Mucosa of gallbladder (tissue), 1 donor: Measurements from ENCODE around the gene RAD21L1. TPM values are rescaled to one million over a fixed set of nuclear protein-coding genes. Genes with fewer than 3 reads are reported as not detected.
"Not testable (repeated sequence)": the region's sequence is repeated elsewhere in the genome, so short reads cannot be mapped to it uniquely, and the experiment has no call there.

Source experiments
- DNase-seq: peaks from one replicate; pipeline ENCODE4 v3.0.0-alpha.2; 2020; ENCODE audit warnings: low spot score
- total RNA-seq: library from RNA; stranded (reverse); gene quantifications from one replicate; pipeline ENCODE4 v1.2.1, GENCODE V29; 2021
- donor health status: DM: no; HTN: no; CAD: no.

Gene RAD21L1
- total RNA-seq, 1 donor from 2014 or later, result not detected

GRCh38 chr20:1199964-1200363 is 25.9 kb upstream of the RAD21L1 start:
- DNase-seq, result no peak

DNA sequence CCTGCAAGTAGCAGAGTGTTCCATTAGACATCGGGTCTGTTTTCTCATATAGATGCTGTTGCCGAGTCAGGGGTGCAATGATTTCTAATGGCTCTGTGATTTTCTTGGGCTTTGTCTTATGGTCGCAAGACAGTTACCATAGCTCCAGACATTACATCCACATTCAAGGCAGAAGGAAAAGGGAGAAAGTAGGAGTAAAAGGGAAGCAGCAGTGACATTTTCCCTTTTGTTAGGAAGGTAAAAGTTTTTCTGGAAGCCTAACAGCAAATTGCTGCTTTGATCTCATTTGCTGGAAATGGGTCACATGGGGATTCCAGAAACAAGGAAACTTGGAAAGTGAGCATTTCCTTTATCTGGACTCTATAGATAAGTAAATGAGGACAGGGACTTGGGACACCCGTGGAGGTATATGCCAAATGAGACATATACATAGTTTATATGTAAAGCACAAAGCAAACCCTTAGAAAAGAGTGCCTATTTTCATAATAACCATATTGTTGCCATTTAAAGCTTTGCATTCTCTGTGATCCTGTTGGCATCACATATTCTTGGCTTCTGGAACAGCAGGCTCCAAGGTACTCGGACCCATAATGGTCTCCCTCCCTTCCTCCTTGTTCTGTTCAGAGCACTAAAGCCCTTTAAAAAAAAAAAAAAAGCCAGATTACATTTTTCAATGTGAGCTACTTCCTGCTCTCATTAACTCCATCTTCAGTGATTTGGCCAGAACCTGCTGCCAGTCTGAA is 22.9 kb upstream of the RAD21L1 start, which contains the start of gene C20orf202:
Gene C20orf202 (plus strand): TSS at position 693 of the 743 bp plus-strand sequence. CDS start 132 bp downstream, outside the sequence.
- DNase-seq, result no peak

DNA sequence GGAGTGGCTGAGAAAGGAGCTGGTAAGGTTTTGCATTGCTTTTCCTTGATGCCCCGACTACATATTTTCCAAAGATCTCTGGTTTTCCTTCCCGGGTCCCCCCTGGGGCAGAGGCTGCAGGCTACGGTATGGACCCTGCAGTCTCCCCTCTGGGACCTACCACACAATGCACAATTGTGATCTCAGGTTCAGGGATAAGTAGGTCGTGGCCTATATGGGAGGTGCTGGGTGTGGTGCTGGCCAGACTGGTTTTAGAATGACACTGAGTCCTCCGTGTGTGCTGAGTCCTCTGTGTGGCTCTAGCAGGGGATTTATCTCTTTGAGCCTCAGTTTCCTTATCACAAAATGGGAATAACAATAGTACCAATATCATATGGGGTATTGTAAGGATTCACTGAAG is 22.2 kb upstream of the RAD21L1 start:
- no peak for DNase-seq

- DNase-seq, result no peak
Observed at GRCh38 chr20:1204113-1204512, 21.7 kb upstream of the RAD21L1 start.

DNA sequence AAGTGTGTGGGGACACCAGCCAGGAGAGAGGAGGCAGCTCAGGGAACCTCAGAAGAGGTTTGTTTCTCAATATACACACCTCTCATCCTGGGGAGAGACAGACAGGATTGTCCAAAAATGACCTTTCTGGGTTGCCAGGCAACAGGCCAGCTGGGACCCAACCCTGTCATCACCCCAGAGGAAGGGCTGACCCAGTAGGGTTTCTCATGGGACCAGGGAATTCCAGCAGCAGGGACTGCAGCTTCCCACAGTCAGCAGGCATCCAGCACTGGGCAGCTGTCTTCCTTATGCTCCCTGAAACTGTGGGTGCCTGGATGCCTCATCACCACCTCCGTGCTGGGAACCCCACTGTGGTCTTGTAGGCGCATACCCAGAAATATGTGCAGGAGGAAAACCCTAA is 21.3 kb upstream of the RAD21L1 start:
- no peak for DNase-seq

DNA sequence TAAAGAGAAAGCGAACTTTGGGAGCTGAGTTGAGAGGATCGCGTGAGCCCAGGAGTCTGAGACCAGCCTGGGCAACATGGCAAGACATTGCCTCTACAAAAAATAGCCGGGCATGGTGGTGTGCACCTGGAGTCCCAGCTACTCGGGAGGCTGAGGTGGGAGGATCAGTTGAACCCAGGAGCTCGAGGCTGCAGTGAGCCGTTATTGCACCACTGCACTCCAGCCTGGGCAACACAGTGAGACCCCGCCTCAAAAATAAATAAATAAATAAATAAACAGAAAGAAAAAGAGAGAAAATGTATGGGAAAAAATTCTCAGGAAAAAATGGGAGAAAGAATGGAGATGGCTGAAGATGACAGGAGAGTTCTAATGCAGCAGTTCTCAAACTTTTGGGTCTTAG is 20.0 kb upstream of the RAD21L1 start:
- DNase-seq, result no peak

DNA sequence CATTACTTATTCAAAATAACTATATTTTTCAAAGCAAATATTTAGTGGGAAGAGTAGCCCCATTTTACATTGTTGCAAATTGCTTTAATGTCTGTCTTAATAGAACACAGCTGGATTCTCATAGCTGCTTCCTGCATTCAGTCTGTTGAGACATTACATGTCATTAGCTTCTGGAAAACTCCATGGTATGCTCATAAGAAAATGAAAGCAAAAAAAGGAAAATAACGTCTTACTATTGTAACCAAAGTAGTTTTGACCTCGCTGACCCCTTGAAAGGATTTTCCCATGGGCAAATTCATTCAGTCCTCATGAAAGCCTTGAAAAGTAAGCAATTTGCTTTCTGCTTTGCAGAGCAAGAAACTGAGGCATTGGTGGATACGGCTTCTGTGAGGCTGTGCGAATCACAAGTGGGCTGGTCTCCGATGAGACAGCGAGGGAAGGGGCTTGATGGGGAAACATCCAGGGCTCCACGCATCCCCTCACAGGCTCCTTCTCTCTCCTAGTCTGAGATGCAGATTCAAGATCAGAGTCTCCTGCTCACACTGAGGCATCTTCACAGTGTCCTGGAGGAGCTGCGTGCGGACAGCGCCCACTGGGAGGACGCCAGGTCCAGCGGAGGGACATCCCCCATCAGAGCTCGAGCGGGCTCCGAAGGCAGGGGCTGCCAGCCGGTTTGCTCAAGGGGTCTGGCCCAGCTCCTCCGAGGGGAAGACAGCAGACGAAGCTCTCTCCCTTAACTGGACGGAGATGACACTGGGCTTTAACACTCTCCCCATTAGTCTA is 19.3 kb upstream of the RAD21L1 start:
- no peak for DNase-seq

DNA sequence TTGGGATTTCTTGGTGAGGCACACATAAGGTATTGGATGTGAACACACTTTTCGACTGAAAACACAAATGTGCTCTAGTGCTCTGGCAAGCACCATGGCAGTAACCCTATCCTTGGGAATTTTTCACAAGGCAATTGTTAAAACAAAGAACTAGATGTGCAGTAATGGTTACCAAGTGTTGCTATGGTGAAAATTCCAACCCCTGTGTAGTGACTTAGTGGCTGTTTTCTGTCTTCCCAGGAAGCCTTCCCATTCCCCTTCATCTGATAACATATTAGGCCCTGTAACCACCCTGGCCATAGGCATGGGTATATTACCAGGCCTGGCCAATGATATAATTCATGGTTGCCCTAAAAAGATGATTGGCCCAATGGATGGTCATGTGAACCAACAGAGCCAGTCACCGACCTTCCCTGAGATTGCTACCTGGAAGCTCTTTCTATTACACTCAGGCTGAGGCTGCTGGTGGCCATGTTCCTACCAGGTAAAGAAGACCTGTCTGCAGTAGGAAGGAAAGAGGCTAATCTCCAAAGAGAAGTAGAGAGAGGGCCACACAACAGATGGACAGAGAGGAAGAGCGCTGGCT is 18.5 kb upstream of the RAD21L1 start:
- no peak for DNase-seq

DNA sequence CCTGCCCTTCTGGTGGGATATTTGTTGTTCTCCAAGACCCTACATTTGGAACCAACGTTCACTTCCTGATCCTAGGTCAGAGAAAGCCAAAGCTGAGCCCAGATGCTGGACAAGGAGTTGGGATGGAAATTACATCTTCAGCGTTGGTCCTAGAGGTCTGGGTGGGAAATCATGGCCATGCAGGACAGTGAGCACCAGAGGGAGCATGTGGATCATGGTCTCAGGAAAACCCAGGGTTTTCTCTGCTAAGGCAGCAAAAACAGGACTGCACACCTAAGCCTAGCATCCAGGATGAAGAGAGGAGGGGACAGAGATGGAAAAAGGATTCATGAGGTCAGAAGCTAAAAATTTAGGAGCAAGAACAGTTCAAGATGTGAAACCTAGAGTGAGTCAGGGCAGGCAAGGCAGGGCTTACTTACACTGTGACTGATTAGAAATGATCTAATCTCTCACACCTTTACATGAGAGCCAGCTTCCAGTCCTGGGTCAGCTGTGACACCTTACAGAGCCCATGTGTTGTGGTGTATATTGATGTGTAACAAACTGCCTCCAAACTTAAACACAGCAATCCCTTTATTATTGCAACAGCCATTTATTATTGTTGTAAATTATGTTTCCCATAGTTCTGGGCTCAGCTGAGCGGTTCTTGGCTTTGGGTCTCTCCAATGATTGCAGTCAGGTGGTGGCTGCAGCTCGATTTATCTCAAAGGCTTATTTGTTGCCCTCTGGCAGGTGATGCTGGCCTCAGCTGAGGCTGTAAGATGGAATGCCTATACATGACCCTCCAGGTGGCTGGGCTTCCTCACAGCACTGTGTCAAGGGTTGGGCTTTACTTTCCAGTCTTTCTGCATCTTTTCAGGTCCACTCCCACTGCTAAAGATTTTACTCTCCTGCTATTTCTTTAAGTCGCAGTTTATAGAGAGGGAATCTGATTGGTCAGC is 16.1 kb upstream of the RAD21L1 start:
- no peak for DNase-seq

GRCh38 chr20:1210501-1210900 is 15.3 kb upstream of the RAD21L1 start:
- no peak for DNase-seq

DNA sequence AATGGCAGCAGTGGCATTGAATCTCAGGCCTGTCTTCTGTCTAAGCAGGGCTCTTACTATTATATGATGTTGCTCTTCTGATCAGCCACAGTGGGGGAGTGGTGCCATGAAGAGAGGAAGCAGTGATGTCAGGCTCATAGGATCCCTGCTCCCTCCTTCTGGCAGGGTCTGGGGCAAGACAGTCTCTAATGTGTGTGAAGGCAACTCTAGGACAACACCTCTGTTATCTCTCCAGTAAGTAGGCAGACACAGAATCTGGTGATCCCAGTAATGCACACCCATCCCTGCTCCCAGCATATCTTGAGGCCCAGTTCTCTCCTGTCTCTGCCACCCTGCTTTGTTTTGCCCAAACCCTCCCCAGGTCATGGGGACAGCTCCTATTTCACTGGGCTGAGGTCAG is 13.8 kb upstream of the RAD21L1 start:
- no peak for DNase-seq

DNA sequence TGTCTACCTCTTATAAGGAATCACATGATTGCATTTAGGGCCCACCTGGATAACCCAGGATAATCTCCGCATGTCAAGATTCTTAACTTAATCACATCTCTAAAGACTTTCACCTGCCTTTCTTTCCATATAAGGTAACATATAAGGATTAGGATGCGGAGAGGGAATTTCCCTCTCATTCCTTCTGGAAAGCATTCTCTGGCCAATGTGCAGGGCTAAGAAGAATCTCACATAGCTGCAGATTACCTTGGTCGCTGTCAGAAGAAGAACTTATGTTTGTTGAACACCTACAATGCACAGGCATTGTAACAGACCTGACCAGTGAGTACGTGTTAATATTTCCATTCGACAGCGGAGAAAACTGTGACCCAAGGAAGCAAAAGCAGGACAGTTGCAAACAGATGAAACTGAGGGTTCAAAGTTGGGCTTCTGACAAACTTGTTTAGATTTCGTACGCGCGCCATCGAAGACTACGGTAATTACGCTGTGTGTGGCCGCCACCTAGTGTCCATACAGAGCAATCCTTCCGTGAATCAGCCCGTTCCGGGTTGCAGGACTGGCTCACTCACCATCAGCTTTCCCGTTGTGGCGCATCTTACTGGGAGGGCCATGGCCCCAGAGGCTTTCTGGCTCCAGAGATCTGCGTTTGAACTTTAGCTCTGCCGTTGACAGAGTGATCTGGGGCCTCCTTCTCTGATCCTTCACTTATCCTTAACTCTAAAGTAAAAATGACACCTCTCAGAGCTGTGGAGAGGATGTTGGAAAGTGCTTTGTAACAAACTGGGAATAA is 13.0 kb upstream of the RAD21L1 start:
- DNase-seq, result peak; percentile 72

- DNase-seq, result no peak
Observed at GRCh38 chr20:1214838-1215261, 11.0 kb upstream of the RAD21L1 start.

GRCh38 chr20:1215386-1216170 is 10.3 kb upstream of the RAD21L1 start:
- DNase-seq, result no peak

DNA sequence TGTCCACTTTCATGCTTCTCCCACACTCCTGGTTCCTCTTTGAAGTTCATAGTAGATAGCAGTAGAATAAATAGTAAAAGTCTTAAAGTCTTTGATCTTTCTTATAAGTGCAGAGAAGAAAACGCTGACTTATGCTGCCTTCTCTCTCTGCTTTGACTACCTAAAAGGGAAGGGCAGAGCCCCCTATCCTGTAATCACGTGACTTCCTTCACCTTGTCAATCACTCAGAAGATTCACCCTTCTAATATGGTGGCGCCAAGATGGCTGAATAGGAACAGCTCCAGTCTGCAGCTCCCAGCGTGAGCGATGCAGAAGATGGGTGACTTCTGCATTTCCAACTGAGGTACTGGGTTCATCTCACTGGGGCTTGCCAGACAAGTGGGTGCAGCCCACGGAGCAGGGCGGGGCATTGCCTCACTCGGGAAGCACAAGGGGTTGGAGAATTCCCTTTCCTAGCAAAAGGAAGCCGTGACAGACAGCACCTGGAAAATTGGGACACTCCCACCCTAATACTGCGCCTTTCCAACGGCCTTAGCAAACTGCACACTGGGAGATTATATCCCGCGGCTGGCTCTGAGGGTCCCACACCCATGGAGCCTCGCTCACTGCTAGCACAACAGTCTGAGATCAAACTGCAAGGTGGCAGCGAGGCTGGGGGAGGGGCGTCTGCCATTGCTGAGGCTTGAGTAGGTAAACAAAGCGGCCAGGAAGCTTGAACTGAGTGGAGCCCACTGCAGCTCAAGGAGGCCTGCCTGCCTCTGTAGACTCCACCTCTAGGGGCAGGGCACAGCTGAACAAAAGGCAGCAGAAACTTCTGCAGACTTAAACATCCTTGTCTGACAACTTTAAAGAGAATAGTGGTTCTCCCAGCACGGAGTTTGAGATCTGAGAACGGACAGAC is 9.1 kb upstream of the RAD21L1 start:
- not testable (repeated sequence) for DNase-seq

GRCh38 chr20:1222750-1223149 is 3.1 kb upstream of the RAD21L1 start:
- not testable (repeated sequence) for DNase-seq

DNA sequence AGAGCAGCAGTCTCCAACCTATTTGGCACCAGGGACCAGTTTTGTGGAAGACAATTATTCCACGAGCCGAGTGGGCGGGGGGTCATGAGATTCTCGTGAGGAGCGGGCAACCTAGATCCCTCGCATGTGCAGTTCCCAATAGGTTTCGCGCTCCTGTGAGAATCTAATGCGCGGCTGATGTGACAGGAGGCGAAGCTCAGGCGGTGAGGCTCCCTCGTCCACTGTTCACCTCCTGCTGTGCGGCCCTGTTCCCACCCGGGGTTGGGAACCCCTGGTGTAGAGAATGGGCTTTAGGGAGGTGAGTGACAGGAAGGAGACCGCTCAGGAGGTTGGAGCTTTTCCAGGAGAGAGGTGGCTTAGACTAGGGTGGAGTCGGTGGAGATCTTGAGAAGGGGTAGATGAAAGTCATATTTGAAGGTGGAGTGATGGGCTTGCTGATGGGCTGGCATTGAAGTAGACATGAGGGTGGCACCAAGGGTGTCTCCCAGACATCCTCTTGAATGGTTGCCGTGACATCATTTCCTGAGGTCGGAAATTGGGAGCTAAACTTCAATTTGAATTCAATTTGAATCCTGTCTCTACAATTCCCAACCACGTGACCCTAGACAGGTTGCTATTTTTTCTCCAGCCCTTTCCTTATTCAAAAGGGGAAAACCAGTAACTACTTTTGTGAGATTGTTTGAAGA is 1.5 kb upstream of the RAD21L1 start:
- no peak for DNase-seq

DNA sequence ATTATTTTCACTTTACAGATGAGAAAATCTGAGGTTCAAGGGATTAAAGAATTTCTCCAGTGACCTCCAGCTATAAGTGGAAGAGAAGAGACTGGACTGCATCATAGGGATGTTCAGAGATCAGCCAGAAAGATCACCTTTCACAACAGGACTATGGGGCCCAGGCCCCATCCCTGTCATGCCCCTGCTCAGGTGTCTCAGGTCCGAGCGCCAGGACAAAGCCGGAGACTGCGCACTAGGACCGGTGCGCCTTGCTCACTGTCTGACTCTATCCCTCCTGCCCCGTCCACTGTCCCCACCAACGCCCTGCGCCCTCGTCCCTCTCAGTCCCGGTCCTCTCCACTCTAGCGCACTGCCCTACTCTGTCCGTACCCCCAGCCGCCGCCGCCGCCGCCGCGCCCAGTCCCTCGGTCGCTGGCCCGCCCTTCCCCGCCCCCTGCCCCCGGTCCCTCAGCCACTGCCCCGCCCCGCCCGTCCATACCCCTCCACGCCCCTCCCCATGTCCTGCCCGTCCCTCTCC is 521 bp upstream of the RAD21L1 start:
- no peak for DNase-seq
